GM18873 (cell line): ENCODE data around the gene MECR.

Source experiments
- ATAC-seq: cut with Tn5 transposase; IDR thresholded peaks from one replicate; pipeline ENCODE4 v1.9.1; 2021; ENCODE audit warnings: mild to moderate bottlenecking, moderate library complexity, moderate number of reproducible peaks; ENCODE audit not compliant: unreplicated experiment, low FRiP score

The MECR gene, protein sequence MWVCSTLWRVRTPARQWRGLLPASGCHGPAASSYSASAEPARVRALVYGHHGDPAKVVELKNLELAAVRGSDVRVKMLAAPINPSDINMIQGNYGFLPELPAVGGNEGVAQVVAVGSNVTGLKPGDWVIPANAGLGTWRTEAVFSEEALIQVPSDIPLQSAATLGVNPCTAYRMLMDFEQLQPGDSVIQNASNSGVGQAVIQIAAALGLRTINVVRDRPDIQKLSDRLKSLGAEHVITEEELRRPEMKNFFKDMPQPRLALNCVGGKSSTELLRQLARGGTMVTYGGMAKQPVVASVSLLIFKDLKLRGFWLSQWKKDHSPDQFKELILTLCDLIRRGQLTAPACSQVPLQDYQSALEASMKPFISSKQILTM

DNA sequence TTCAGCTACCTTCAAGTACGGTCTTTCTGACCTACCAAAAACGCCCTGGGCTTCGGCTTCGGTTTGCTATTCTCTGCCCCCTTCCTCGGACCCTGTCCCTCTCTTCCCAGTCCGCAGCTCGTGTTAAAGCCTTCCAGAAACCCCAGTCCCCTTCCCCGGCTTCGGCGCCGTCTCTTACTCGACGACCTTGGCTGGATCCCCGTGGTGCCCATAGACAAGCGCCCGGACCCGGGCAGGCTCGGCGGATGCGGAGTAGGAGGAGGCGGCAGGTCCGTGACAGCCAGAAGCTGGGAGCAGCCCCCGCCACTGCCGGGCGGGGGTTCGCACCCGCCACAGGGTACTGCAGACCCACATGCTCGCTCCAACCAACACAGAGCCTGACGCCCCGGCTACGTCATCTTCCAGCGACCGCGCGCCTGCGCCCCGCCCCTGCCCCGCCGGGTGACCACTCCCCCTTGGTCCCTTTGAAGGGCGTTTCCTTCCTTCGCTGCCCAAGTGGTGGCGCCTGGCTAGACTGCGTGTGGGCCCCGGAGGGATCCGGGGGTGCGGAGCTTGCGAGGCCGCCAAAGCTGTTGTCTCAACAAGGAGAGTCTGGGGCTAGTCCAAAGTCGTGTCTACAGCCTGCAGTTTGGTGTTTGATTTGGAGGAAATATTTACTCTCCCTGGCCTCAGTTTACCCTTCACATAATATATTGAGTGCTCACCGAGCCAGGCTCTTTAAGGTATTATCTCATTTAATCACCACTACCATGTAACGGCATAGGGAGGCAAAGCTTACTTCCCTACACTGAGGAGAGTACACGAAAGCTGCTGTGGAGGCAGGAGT lies at the start of gene MECR:
MECR (minus strand) TSS at position 382 of the 826 bp plus-strand sequence; CDS start at position 354, 28 bp downstream.
- ATAC-seq: peak; percentile 77

DNA sequence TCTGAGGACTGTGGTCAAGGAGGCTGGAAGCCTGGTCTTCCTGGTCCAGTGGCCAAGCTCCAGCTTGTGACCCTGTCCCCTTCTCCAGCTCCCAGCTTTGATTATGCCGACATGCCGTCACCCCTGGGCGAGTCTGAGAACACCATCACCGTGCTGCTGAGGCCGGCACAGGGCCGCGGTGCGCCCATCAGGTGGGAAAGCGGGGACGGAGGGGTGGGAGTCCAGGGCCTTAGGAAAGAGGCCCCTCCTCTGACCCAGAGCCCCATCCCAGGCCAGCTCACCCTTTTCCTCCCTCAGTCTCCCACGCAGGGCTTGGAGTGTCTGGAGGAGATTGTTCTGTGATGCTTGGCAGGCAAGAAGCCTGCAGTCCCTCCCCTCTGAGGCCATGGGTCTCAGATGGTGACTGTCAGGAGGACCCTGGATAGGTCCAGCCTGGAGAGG lies 49.2 kb upstream of the MECR start:
- no peak for ATAC-seq

DNA sequence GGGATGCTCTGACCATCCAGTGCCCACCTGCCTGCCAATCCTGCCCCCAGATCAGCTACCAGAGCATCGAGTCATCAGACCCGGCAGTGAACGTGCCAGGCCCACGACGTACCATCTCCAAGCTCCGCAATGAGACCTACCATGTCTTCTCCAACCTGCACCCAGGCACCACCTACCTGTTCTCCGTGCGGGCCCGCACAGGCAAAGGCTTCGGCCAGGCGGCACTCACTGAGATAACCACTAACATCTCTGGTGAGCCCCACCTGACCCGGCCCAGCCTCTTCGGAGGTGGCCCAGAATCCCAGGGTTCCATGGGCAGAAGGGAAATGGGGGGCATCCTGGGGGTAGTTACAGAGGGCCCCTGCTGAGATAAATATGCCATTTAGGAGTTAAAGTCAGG lies 48.7 kb upstream of the MECR start:
- no peak for ATAC-seq

DNA sequence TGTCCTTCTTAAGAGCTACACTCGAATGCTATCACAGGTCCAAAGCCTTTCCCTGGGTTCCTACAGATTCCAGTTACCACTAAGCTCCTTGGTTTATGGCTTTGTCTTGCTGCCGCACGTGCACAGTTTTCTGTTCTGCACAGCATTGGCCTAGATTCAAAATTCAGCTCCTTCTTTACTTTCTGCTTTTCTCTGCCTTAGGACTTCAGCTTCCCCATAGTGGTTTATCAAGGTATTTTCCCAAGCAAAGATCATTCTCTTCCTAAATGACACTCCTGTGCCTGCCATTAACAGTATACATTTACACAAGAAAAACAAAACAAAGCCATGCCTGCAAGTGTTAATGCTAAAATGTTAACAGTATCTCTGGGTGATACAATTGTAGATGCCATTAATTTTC lies 47.4 kb upstream of the MECR start:
- no peak for ATAC-seq

DNA sequence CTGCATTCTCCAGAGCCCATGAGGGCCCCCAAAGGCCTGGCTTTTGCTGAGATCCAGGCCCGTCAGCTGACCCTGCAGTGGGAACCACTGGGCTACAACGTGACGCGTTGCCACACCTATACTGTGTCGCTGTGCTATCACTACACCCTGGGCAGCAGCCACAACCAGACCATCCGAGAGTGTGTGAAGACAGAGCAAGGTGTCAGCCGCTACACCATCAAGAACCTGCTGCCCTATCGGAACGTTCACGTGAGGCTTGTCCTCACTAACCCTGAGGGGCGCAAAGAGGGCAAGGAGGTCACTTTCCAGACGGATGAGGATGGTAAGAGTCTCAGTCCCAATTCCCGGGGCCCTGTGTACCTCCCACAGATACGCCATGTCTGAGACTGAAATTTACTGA lies 44.7 kb upstream of the MECR start:
- no peak for ATAC-seq

DNA sequence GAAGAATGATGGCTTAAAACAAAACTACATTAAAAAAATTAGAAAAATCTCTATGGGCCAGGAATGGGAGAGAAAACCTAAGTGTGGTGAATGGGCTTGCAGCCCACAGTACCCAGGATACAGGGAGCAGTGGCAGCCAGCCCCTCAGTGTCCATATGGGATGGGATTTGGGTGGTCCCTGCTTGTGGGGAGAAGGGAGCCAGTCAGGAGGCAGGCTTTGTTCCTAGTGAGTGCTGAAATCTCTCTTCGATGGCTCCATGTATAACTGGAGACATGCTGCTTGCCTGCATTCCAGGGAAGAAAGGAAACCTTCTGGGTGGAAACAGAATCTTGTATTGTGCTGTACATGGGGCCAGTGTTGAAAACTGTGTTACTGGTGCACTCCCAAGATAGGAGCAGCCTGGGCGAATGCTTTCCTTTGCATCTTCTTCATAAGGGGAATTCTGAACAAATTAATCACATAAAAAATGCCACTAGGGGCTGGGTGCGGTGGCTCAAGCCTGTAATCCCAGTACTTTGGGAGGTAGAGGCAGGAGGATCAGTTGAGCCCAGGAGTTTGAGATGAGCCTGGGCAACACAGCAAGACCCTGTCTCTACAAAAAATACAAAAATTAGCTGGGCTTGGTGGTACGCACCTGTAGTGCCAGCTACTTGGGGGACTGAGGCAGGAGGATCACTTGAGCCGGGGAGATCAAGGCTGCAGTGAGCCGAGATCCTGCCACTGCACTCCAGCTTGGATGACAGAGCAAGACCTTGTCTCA lies 41.6 kb upstream of the MECR start:
- ATAC-seq: no peak

DNA sequence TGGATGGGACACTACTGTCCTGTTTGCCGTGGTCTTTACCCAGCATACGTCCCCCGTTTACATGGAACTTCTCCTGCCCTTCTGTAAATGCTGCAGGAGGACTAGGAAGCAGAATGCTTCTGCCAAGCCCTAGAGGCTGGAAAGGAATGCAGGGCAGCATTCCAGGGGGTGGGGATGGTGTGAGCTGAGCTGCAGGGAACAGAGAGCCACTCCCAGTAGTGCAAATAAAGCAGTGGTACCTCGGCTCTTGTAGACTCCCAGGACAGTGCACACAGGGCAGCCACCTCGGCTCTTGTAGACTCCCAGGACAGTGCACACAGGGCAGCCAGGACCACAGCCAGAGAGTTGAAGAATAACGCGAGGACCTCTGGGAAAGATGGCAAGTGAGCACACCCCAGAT lies 41.0 kb upstream of the MECR start:
- no peak for ATAC-seq

DNA sequence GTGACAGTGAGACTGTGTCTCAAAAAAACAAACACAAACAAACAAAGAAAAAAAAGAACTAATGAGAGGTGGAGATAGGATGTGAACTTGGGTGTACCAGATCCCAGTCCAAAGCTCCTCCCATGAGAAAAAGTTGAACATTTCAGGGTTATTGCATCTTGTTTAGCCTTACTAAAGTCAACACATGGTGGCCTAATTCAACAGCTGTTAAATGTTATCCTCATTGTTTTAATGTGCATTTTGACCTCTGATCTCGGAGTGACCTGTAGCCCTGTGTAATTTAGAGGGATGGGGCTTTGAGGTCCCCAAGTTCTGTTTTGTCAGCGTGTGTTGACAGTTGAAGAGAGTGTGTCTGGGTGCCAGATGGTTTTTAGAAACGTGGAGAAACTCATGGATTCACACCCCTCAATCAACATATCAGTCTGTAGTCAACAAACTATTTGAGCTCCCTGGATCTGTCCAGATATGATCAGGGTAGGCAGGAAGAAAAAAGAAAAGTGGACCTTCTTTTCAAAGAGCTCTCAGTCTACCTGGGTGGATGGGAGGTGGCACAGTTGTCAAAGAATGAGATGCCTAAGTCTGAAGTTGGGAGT lies 40.3 kb upstream of the MECR start:
- ATAC-seq: no peak

DNA sequence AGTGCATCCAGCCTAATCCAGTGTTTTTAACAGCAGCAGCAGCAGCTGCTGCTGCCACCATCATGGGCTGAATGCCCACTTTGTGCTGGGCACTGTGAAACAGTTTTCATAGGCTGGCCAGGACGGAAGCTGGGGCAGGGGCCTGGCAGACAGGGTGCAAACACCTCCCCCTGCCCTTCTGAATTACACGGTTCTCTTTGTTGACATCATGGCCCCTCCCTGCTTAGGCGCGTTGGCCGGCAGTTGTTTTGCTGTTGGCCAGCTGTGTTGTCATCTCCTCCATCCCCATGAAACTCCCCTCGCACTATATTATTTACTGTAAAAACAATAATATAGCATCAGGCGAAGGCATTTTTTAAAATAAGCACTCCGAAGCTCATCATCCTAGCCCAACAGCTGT lies 38.6 kb upstream of the MECR start:
- no peak for ATAC-seq

DNA sequence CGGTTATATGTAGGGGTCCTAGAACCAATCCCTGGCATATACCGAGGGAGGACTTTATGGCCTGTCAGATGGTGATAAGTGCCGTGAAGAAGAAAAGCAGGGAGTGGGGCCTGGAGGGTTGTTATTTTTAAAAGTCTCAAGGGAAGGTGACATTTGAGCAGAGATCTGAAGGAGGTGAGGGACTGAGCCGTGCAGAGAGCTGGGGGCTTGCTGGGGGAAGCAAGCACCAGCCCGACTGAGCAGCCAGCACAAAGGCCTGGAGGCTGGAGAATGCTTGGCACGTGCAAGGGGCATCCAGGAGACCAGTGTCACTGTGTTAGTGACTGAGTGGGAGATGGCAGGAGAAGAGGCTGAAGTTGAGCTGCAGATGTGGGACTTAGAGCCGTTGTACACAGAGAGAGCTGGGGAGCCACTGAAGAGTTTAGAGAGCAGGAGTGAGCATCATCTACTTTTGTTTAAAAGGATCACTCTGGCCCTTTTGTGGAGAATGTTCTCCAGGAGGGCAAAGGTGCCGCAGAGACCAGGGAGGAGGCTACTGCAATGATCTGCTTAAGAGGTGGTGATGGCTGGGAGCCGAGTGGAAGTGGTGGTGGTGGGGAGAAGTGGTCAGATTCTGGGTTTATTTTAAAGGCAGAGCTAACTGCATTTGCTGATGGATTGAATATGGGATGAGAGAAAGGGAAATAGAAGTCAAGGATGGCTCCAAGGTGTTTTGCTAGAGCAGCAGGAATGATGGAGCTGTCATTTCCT lies 36.8 kb upstream of the MECR start:
- ATAC-seq: no peak

DNA sequence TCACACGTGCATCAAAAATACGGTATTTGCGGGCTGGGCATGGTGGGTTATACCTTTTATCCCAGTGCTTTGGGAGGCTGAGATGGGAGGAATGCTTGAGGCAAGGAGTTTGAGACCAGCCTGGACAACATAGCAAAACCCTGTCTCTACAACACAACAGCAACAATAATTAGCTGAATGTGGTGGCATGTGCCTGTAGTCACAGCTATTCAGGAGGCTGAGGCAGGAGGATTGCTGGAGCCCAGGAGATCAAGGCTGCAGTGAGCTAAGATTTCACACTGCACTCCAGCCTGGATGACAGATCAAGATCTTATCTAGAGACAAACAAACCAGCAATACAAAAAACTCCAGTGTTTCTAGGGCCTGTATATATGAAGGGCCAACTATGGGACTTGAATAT lies 36.2 kb upstream of the MECR start:
- no peak for ATAC-seq

DNA sequence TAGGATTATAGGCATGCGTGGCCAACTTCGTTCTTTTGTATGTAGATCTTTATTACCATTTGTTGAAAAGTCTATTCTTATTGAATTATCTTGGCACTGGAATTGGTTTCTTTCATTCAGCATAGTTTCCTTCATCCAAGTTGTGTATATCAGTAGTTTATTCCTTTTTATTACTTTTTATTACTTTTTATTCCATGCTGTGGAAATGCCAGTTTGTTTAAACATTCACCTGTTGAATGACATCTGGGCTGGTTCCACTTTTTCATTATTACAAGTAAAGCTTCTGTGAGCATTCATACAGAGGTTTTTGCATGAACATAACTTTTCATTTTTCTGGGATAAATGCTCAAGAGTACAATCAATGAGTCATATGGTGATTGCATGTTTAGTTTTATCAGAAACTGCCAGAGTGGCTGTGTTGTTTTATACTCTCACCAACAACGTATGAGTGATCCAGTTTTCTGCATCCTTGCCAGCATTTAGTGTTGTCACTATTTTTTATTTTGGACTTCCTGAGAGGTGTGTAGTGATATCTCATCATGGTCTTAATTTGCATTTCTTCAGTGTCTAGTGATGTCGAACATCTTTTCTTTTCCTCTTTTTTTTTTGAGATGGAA lies 34.1 kb upstream of the MECR start:
- no peak for ATAC-seq

DNA sequence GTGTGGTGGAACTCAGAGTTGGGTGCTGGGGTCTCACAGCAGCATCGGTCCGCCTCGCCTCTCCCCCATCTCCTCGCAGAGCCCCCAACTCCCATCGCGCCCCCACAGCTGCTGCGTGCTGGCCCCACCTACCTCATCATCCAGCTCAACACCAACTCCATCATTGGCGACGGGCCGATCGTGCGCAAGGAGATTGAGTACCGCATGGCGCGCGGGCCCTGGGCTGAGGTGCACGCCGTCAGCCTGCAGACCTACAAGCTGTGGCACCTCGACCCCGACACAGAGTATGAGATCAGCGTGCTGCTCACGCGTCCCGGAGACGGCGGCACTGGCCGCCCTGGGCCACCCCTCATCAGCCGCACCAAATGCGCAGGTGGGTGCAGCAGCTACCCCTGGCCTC lies 29.8 kb upstream of the MECR start:
- no peak for ATAC-seq

DNA sequence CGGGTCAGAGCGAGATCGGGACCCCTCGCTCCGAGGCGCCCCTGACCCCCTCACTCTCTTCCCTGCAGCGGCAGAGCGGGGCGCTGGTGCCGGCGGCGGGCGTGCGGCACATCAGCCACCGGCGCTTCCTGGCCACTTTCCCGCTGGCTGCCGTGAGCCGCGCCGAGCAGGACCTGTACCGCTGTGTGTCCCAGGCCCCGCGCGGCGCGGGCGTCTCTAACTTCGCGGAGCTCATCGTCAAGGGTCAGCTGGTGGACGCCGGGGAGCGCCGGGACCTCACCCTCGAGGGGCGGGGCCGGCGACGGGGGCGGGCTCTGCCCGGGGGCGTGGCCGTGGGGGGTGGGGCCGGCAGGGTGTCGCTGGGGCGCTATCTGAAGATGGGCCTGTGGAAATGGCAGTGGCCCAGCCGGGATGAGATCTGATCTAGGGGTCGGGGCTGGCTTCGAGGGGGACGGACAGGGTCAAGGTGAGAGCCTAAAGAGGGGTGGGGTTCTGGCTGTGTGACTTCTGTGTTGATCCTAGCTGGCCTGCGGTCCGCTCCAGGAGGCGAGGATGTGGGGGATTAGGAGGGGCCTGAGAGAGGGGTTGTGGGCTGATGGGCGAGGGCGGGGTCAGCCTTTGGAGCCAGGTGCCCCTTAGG lies 29.2 kb upstream of the MECR start:
- ATAC-seq: no peak

DNA sequence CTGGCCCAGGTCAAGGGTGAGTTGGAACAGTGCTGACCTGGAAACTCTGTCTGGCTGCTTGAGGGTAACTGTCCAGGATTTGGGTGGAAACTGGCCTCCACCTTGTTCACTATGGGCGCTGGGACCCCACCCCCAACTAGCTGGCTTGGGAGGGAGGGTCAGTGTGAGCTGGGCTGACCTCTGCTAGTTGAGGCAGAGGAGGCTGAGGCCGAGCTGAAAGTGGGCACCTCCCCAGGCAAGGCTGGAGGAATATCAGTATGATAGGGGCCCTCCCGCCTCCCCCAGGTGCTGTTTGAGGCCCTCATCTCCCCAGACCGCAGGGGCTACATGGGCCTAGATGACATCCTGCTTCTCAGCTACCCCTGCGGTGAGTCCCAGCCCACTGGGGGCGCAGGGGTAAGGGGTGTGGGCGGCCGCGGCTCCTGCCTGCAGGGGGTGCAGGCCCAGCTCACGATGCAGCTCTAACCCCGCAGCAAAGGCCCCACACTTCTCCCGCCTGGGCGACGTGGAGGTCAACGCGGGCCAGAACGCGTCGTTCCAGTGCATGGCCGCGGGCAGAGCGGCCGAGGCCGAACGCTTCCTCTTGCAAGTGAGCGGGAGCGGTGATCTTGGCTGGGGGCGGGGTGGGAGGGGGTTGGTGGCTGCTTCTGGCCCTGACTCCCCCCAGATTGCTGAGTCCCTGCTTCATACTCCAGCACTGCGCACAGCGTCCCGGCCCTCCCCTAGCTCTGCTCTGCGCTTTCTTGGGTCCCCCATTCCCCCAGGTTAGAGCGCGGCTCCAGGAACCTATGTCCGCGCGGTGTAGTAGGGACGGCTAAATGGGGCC lies 28.5 kb upstream of the MECR start:
- ATAC-seq: no peak

DNA sequence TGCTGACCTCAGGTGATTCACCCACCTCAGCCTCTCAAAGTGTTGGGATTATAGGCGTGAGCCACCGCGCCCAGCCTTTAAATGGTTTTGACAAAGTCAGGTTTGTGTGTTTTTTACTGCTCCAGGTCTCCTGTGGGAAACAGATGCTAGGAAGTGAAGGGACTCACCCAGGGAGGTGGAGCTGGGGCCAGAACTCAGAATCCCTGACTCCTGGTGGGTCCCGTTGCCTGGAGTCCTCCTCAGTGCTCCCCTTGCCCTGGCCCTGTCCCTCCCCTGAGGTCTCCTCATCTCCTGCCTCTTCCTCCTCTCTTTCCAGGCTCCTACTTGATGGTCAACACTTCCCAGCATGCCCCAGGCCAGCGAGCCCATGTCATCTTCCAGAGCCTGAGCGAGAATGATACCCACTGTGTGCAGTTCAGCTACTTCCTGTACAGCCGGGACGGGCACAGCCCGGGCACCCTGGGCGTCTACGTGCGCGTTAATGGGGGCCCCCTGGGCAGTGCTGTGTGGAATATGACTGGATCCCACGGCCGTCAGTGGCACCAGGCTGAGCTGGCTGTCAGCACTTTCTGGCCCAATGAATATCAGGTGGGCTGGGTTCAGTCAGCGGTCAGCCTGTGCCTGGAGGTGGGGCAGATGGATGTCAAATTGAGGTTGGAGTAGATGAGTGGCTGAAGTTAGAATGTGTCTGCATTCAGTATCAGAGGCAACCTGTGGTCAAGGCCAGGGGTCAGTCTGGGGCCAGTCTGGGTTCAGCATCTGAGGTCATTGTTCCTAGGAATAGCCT lies 27.6 kb upstream of the MECR start:
- no peak for ATAC-seq

DNA sequence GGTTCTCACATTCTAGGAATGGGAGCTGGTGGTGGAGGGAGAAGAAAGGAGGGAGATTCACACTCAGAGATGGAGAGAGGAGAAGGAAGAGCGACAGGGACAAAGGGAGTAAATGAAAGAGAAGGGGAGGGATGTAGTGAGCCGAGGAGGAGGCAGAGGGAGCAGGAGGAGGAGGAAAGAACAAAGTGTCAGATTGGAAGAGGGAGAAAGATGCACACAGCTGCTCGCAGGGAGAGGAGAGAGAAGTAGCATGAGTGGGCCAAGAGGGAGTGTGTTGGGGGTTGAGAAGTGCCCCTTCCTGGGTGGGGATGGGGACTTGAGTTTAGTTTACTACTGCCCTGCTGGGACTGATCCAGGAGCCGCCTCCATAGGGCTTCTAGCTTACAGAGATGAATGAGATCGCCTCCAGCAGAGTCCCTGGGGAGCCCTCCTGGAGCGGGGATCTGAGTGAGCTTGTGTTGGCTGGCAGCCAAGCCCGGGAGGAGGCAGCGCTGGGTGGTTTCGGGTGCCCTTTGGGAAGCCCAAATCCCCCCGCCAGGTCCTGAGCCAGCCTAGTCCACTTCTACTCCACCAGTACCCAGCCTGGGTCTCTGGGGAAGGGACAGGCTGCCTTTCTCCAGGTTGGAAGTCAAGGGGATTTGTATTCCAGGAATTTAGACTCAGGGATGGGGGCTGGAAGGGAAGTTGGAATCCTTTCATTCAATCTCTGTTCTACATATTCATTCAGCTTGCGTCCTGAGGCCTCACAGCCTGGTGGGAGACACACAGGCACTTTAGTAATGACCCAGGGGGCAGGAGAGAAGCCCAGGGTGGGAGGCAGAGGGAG lies 26.5 kb upstream of the MECR start:
- no peak for ATAC-seq
